GM19452 (cell line): ENCODE results near the gene PCSK2.

Experiments
- ATAC-seq: cut with Tn5 transposase; IDR thresholded peaks from one replicate; pipeline ENCODE4 v1.9.1; 2021; ENCODE audit not compliant: unreplicated experiment

Gene PCSK2

GRCh38 chr20:17327185-17328148 is 100.6 kb downstream of the PCSK2 start:
- ATAC-seq: no peak

GRCh38 chr20:17334932-17335331 is 108.1 kb downstream of the PCSK2 start:
- no peak for ATAC-seq

DNA sequence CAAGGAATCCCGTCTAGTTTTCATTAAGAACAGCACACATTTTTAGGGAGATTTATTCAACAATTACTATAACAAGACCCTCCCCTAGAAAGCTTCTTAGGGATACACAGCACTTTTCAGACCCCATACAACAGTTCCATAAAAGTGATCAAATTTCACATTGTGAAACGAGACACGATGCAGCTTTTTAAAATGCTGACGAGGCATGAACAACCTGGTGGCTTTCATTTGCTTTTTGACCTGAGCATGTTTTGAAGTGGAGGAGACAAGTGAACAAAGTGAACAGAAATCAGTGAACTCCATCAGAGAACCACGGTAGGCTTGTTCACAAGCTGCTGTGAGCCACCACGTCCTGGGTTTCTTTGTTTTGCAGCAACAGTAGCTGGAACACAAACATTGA is 112.2 kb downstream of the PCSK2 start:
- no peak for ATAC-seq

DNA sequence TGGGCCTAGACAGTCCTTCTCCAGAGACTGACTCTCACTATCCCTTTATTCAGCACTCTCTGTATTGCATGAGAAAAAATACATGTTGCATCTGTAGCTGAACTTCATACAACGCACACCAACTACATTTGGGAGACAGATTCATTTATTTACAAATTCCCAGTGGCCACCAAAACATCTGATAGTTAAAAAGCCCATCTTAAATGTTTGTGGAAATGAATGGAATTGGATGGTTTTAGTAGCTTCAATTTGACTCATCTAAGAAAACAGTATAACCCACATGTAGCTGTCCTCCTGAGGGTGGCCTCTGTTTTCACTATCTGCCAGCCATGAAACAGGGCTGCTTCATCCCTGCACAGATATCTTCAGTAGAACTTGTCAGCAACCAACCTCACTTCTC is 116.3 kb downstream of the PCSK2 start:
- ATAC-seq: no peak

- ATAC-seq: no peak
Observed at GRCh38 chr20:17343656-17344452, 117.0 kb downstream of the PCSK2 start.

- ATAC-seq: no peak
Observed at GRCh38 chr20:17344790-17345189, 118.0 kb downstream of the PCSK2 start.

GRCh38 chr20:17345321-17345720 is 118.5 kb downstream of the PCSK2 start:
- no peak for ATAC-seq

DNA sequence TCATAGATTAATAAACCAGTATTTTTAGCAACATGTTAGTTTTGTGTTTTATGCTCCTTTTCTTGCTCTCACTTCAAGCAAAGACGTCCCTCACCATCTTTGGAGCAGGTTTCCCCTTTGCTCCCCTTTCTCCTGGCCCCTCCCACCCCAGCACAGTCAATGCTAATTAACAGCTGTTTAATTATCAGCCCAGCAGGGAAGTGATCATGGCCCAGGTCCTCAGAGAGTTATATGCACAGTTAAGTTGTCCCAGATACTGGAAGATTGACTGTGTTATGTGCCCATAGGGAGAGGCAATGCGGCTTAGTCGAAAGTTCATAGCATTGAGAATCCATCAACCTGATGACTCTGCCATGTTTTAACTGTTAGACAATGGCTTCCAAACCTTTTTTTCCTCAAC is 123.5 kb downstream of the PCSK2 start:
- ATAC-seq: no peak

DNA sequence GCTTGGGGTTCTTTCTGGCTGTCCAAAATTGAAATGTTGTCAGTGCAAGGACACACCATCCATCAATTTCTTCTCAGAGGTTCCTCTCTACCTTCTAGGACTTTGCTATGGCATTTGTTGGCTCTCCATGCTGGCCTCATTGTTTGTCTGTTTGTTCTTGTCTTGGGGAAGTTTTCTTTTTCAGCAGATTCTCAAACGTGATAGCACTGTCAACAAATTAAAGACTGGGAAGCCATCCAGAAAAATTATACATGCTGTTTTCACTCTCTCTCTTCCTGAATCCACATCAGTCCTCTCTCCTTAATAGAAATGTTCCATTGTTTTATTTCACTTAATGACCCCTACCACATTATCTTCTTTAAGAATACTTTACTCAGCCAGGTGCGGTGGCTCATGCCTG is 130.4 kb downstream of the PCSK2 start:
- ATAC-seq: no peak

DNA sequence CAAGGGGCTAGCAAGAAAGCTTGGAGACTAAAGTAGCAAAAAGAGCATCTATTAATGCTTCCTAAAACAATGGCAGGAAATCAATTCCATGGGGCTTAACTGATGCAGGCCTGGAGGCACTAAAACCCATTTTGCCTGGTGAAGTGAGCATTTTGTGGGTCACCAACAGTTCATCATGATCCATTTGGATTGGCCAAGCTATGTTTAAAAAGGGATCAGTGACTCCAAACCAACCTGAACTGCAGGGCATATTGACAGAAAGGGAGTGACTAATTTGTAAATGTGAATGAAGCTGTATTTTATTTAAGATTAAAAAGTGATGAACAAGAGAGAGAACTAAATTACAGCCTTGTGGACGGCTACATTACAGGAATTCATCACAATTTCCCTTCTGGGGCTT is 132.0 kb downstream of the PCSK2 start:
- ATAC-seq: no peak

GRCh38 chr20:17364681-17365080 is 137.8 kb downstream of the PCSK2 start:
- ATAC-seq: no peak

- ATAC-seq: no peak
Observed at GRCh38 chr20:17365831-17366230, 139.0 kb downstream of the PCSK2 start.

DNA sequence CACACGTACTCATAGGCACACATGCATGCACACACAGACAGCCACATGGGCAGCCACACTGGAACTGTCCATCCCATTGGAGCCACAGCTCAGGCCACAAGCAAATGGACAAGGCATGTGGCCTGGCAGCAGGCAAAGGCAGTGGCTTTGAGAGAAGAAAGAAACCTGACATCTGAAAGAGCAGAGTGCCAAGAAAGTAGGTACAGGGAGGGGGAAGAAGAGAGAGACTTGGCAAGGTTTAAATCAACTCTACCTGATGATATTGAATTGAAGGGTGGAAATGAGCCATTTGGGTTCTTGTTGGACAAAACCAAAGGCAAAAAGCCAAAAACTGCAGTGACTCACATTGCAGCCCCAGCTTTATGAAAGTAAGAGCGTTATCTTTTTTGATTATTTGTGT is 142.7 kb downstream of the PCSK2 start:
- no peak for ATAC-seq

DNA sequence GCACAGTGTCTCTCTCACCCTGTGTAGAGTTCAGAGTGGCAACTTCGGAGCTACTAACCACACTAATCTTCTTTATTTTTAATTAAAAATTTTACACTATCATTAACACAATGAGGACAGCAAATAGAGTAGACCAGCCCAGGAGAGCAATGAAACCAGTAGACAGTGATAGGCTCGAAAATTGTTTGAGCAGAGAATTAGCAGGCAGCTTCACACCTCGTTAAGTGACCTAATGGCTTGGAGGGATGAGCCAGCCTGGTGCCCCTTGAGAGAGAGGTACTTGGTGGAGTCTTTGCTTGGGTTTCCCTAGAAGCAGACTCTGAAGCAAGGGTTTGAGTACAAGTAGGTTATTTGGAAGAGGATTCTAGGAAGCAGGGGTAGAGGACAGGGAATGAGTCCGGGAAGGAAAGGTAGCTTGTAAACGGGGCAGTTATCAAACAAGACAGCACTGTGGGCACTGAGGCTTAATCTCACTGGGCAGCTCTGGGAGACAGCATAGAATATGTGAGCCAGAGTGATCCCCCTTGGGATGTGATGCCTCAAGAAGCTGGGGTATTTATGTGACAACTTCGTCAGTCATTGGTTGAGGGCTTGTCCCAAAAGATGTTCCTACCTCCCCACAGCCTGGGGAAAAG is 146.1 kb downstream of the PCSK2 start:
- ATAC-seq: no peak

DNA sequence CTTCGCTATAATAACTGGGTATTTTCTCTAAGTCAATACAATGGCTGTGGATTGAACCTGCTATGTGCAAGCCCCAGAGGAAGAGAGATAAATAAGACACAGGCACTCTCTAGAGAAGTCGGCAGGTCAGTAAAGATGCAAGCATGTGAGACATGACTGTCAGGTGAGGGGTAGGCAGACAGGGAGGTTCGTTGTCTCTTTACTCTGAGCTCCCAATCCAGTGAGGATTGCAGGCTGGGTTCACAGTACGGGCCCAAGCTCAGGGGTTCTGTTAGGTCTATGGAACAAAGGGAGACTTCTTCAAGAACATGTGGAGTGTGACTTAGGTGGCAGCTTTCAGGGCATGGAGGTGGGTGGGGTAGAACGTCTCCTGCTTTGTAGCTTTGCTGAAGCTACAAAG is 147.2 kb downstream of the PCSK2 start:
- ATAC-seq: no peak

GRCh38 chr20:17376031-17376430 is 149.2 kb downstream of the PCSK2 start:
- no peak for ATAC-seq

- no peak for ATAC-seq
Observed at GRCh38 chr20:17377231-17377630, 150.4 kb downstream of the PCSK2 start.

- no peak for ATAC-seq
Observed at GRCh38 chr20:17379651-17380050, 152.8 kb downstream of the PCSK2 start.

DNA sequence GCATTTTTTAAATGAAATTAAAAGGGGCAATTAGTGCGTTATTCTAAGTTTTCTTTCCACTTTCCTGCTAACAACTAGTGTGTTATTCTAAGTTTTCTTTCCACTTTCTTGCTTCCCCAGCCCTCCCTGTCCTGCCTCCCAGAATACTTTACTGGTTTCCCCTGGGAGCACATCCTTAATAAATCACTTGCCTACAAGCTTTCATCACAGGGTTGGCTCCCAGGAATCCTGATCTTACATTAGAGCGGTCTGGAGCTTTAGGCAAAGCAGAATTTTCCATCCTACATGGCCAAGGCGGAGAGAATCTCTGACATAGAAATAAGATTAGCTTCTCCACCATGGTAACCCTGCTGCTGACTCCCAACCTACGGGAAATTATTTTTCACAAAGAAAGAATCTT is 154.0 kb downstream of the PCSK2 start:
- ATAC-seq: no peak

GRCh38 chr20:17381724-17382123 is 154.9 kb downstream of the PCSK2 start:
- no peak for ATAC-seq

GRCh38 chr20:17385798-17386197 is 159.0 kb downstream of the PCSK2 start:
- ATAC-seq: no peak

DNA sequence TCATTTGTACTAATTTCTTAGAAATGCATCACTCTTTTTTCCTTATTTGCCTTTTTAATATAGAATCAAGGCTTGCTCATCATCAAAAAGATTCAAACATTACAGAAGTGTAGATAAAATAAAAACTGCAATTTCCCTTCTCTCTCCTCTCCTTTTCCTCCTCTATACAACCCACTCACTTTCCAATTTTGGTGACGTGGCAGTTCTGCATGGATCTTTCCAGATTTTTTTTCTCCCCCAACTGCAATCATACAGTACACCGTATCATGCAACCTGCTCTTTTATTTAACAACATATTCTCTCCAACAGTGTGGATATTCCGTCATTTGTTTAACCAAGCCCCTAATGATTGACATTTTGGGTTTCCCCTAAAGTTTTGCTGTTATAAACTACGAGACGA is 163.8 kb downstream of the PCSK2 start:
- no peak for ATAC-seq
